Brain microvascular endothelial cell (primary cell): Measurements from ENCODE around the gene COPS9.

Experiments
- DNase-seq: peaks from one replicate; pipeline ENCODE4 v3.0.0-alpha.2; 2020
- H3K27ac ChIP-seq: fragments of 250-450 bp; sonication (Bioruptor Pico); 2 replicates; pipeline ENCODE4 v1.5.1; 2020; ENCODE audit warnings: mild to moderate bottlenecking, moderate library complexity
- H3K27me3 ChIP-seq: fragments of 250-450 bp; sonication (Bioruptor Pico); replicated peaks from 2 replicates; pipeline ENCODE4 v1.5.1; 2020; ENCODE audit warnings: mild to moderate bottlenecking
- H3K36me3 ChIP-seq: fragments of 250-450 bp; sonication (Bioruptor Pico); replicated peaks from 2 replicates; pipeline ENCODE4 v1.5.1; 2020; ENCODE audit warnings: mild to moderate bottlenecking
- H3K4me3 ChIP-seq: 2 replicates; pipeline ENCODE4 v1.5.1; 2011; ENCODE audit warnings: low read depth, mild to moderate bottlenecking, control low read depth, low read length, moderate library complexity
- CTCF ChIP-seq: IDR thresholded peaks from 2 replicates; pipeline ENCODE4 v1.5.1; 2011; ENCODE audit warnings: low read depth, mild to moderate bottlenecking, moderate library complexity, low read length, control low read depth, inconsistent platforms; ENCODE audit errors: missing control alignments
- in situ Hi-C: cut with HindIII; loops from 2 replicates; pipeline ENCODE4 v1.10.0; 2017; ENCODE audit warnings: low sequenced_read_pairs, low pct_ligation_motif_present

Gene COPS9

GRCh38 chr2:240172071-240172895 is 36.2 kb upstream of the COPS9 start:
- no peak for DNase-seq
- H3K36me3 ChIP-seq = no peaks in the 10 kb centered on the region
- no peaks in the 10 kb centered on the region for H3K27me3 ChIP-seq
- no peak for TF ChIP-seq CTCF
- H3K4me3 ChIP-seq = no peak overlapping the region
- in situ Hi-C loops = no loop called here
- H3K27ac ChIP-seq = no peak overlapping the region

GRCh38 chr2:240170883-240171282 is 34.8 kb upstream of the COPS9 start:
- Histone ChIP-seq H3K27me3 (no peaks in the 10 kb centered on the region), H3K27ac (no peak overlapping the region), H3K4me3 (no peak overlapping the region), H3K36me3 (no peaks in the 10 kb centered on the region)
- no peak for DNase-seq
- TF ChIP-seq CTCF = no peak
- in situ Hi-C loops = no loop called here

- H3K27me3 ChIP-seq = no peaks in the 10 kb centered on the region
- no peak overlapping the region for H3K4me3 ChIP-seq
- no peak overlapping the region for H3K27ac ChIP-seq
- in situ Hi-C loops = no loop called here
- peak; percentile 21 for TF ChIP-seq CTCF
- DNase-seq = peak; percentile 17
- no peaks in the 10 kb centered on the region for H3K36me3 ChIP-seq
Observed at GRCh38 chr2:240170354-240170735, 34.2 kb upstream of the COPS9 start.

- in situ Hi-C loops = no loop called here
- Histone ChIP-seq H3K27ac (no peak overlapping the region), H3K27me3 (no peaks in the 10 kb centered on the region), H3K36me3 (no peaks in the 10 kb centered on the region), H3K4me3 (no peak overlapping the region)
- no peak for DNase-seq
- TF ChIP-seq CTCF = no peak
Observed at GRCh38 chr2:240169486-240170353, 33.6 kb upstream of the COPS9 start.

- H3K4me3 ChIP-seq = no peak overlapping the region
- DNase-seq = no peak
- no peak overlapping the region for H3K27ac ChIP-seq
- no peaks in the 10 kb centered on the region for H3K36me3 ChIP-seq
- H3K27me3 ChIP-seq = no peaks in the 10 kb centered on the region
- in situ Hi-C loops = no loop called here
- no peak for TF ChIP-seq CTCF
Observed at GRCh38 chr2:240168546-240169361, 32.6 kb upstream of the COPS9 start.
